ENCODE results near the gene VPS9D1.
"Not testable (repeated sequence)": the region's sequence is repeated elsewhere in the genome, so short reads cannot be mapped to it uniquely, and the experiment has no call there.

VPS9D1 gene

GRCh38 chr16:89709166-89709565 is 11.5 kb downstream of the VPS9D1 start:
- DNase-seq: no peak

GRCh38 chr16:89708481-89708931 is 12.2 kb downstream of the VPS9D1 start:
- no peak for DNase-seq

- DNase-seq: no peak
Measured at GRCh38 chr16:89707695-89708094, 13.0 kb downstream of the VPS9D1 start.

GRCh38 chr16:89706518-89707260 is 14.0 kb downstream of the VPS9D1 start:
- DNase-seq: no peak

- DNase-seq: no peak
Measured at GRCh38 chr16:89705006-89705405, 15.7 kb downstream of the VPS9D1 start.

GRCh38 chr16:89704281-89704680 is 16.4 kb downstream of the VPS9D1 start:
- no peak for DNase-seq

GRCh38 chr16:89701425-89702406 is 19.0 kb downstream of the VPS9D1 start, which contains the start of gene SPATA2L:
Gene SPATA2L, minus strand, starts transcription at chr16:89701705. Its CDS starts 473 bp downstream, at chr16:89701232.
- peak; percentile 62 for DNase-seq

- no peak for DNase-seq
Measured at GRCh38 chr16:89700649-89701424, 19.9 kb downstream of the VPS9D1 start.

GRCh38 chr16:89700100-89700648 is 20.5 kb downstream of the VPS9D1 start:
- DNase-seq: peak; percentile 99

- DNase-seq: not testable (repeated sequence)
Measured at GRCh38 chr16:89699629-89700099, 21.0 kb downstream of the VPS9D1 start.

- DNase-seq: not testable (repeated sequence)
Measured at GRCh38 chr16:89698717-89699116, 22.0 kb downstream of the VPS9D1 start.

GRCh38 chr16:89697616-89698331 is 22.9 kb downstream of the VPS9D1 start:
- no peak for DNase-seq

- DNase-seq: no peak
Measured at GRCh38 chr16:89697161-89697615, 23.5 kb downstream of the VPS9D1 start.

GRCh38 chr16:89696670-89697128 is 24.0 kb downstream of the VPS9D1 start:
- DNase-seq: no peak

GRCh38 chr16:89695875-89696669 is 24.6 kb downstream of the VPS9D1 start:
- DNase-seq: no peak

- DNase-seq: no peak
Measured at GRCh38 chr16:89695086-89695874, 25.4 kb downstream of the VPS9D1 start.

GRCh38 chr16:89694784-89695085 is 26.0 kb downstream of the VPS9D1 start:
- not testable (repeated sequence) for DNase-seq

- no peak for DNase-seq
Measured at GRCh38 chr16:89693931-89694783, 26.5 kb downstream of the VPS9D1 start.

GRCh38 chr16:89693289-89693731 is 27.4 kb downstream of the VPS9D1 start:
- no peak for DNase-seq
